IMR-90 (cell line): ENCODE measurements around the gene SRCAP.

Experiments
- CEBPB ChIP-seq: IDR thresholded peaks from 2 replicates; pipeline ENCODE4 v1.6.1; 2012; ENCODE audit warnings: low read depth, low read length, improper control_type of control experiment
- CHD1 ChIP-seq: IDR thresholded peaks from 2 replicates; pipeline ENCODE4 v1.6.1; 2012; ENCODE audit warnings: low read depth, low read length, improper control_type of control experiment
- CTCF ChIP-seq: conservative IDR thresholded peaks from 2 replicates; pipeline ENCODE4 v1.5.1; 2012; ENCODE audit warnings: mild to moderate bottlenecking, low read depth, low read length, improper control_type of control experiment
- ELK1 ChIP-seq: fragments of 150-350 bp; IDR thresholded peaks from 2 replicates; pipeline ENCODE4 v1.6.1; 2016; ENCODE audit warnings: low read depth, mild to moderate bottlenecking, low read length, moderate library complexity, borderline replicate concordance
- MAFK ChIP-seq: IDR thresholded peaks from 2 replicates; pipeline ENCODE4 v1.6.1; 2012; ENCODE audit warnings: low read depth, low read length, improper control_type of control experiment
- MAZ ChIP-seq: IDR thresholded peaks from 2 replicates; pipeline ENCODE4 v1.6.1; 2012; ENCODE audit warnings: low read depth, mild to moderate bottlenecking, low read length, improper control_type of control experiment, moderate library complexity, borderline replicate concordance
- MXI1 ChIP-seq: IDR thresholded peaks from 2 replicates; pipeline ENCODE4 v1.6.1; 2012; ENCODE audit warnings: low read depth, mild to moderate bottlenecking, low read length, moderate library complexity, borderline replicate concordance
- POLR2A ChIP-seq: IDR thresholded peaks from 2 replicates; pipeline ENCODE4 v1.6.1; 2012; ENCODE audit warnings: mild to moderate bottlenecking, low read depth, low read length
- RAD21 ChIP-seq: IDR thresholded peaks from 2 replicates; pipeline ENCODE4 v1.6.1; 2012; ENCODE audit warnings: low read length, improper control_type of control experiment
- RCOR1 ChIP-seq: IDR thresholded peaks from 2 replicates; pipeline ENCODE4 v1.6.1; 2012; ENCODE audit warnings: mild to moderate bottlenecking, low read length, improper control_type of control experiment; ENCODE audit not compliant: insufficient replicate concordance
- RFX5 ChIP-seq: IDR thresholded peaks from 2 replicates; pipeline ENCODE4 v1.8.0; 2012; ENCODE audit warnings: low read depth, mild to moderate bottlenecking, low read length, moderate library complexity
- SMC3 ChIP-seq: fragments of 150-350 bp; IDR thresholded peaks from 2 replicates; pipeline ENCODE4 v1.6.1; 2016; ENCODE audit warnings: low read depth, mild to moderate bottlenecking, antibody characterized with exemption, low read length, moderate library complexity
- USF2 ChIP-seq: fragments of 150-350 bp; IDR thresholded peaks from 2 replicates; pipeline ENCODE4 v1.6.1; 2017; ENCODE audit warnings: mild to moderate bottlenecking, antibody characterized with exemption, low read length, low read depth

GRCh38 chr16:30703971-30704370, 5.0 kb downstream of the SRCAP start:
- TF ChIP-seq RCOR1 (no peak), CTCF (no peak), POLR2A (no peak), RAD21 (no peak), RFX5 (no peak), MAFK (no peak), SMC3 (no peak), USF2 (no peak), CHD1 (no peak), CEBPB (no peak), ELK1 (no peak), MAZ (no peak), MXI1 (no peak)
